C1 segment of cervical spinal cord (tissue), 14 donors: ENCODE data around the gene SYNPR.

Experiments used
- DNase-seq, 14 donors: peaks; one replicate each; lab custom pipeline; 2025; lab: John Stamatoyannopoulos, UW

SYNPR gene

DNA sequence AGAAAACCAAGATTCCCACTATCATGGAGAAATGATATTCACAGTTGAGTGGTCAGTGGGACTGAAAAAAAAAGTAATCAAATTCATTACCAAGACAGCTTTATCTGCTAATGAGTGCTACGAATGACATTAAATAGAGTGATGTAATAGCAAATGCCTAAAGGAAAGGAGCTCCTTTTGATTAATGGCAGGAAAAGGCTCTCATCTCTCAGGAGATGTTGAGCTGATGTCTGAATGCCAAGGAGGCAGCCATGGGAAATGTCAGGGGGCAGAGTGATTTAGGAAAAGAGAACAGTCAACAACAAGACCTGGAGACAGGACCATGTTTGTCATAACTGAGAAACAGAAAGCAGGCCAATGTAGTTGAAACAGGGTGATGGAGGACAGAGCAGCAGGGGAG lies 277.7 kb downstream of the SYNPR start:
- no peak for DNase-seq

DNA sequence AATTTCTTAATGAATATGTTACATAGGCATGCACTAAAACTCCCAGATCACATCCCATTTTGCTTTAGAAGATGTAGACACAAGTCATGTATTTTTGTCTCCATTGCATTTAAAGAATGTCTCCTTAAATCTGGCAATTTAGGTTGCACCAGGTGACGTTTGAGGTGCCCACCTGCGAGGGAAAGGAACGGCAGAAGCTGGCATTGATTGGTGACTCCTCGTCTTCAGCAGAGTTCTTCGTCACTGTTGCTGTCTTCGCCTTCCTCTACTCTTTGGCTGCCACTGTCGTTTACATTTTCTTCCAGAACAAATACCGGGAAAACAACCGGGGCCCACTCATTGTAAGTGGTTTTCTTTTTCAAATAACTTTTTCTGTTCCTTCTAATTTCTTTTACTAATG lies 278.3 kb downstream of the SYNPR start:
- DNase-seq: no peak

DNA sequence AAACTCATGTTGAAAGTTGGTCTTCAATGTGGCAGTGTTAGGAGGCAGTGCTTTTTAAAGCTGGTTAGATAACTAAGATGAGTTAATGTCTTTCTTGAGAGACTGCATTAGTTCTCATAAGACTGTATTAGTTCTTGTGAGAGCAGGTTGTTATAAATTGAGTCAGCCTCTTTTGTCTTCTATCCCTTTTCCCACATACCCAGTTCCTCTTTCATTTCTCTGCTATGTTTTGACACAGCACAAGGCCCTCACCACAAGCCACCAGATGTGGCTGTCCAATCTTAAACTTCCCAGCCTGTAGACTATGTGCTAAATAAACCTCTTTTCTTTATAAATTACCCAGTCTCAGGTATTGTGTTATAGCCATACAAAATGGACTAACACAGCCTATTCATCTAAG lies 279.8 kb downstream of the SYNPR start:
- DNase-seq: no peak

- no peak for DNase-seq
Measured at GRCh38 chr3:63559884-63560283, 281.8 kb downstream of the SYNPR start.

GRCh38 chr3:63561879-63562278 lies 283.8 kb downstream of the SYNPR start:
- no peak for DNase-seq

- no peak for DNase-seq
Measured at GRCh38 chr3:63562323-63562722, 284.2 kb downstream of the SYNPR start.

GRCh38 chr3:63563572-63563971 lies 285.5 kb downstream of the SYNPR start:
- DNase-seq: no peak

GRCh38 chr3:63565220-63565619 lies 287.1 kb downstream of the SYNPR start:
- DNase-seq: no peak

GRCh38 chr3:63571682-63572081 lies 293.6 kb downstream of the SYNPR start:
- DNase-seq: no peak

DNA sequence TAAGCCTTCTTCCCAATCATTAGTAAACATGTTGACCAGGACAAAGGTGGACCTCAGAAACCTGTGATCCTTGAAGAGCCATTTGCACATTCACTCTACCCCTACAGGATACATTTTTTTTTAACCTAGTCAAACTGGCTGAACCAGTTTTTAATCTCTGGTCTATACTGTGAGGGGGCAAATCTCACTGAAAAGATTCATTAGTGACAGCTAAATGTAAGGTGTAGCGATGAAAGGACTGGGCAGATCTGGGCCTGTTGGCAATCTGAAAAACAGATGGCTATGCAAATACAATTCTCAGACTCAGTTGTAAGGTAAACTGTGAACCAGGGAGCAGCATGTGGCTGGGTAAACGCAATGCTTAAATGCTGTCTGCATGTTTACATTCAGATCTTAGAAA lies 298.7 kb downstream of the SYNPR start:
- no peak for DNase-seq

- no peak for DNase-seq
Measured at GRCh38 chr3:63578858-63579257, 300.8 kb downstream of the SYNPR start.

DNA sequence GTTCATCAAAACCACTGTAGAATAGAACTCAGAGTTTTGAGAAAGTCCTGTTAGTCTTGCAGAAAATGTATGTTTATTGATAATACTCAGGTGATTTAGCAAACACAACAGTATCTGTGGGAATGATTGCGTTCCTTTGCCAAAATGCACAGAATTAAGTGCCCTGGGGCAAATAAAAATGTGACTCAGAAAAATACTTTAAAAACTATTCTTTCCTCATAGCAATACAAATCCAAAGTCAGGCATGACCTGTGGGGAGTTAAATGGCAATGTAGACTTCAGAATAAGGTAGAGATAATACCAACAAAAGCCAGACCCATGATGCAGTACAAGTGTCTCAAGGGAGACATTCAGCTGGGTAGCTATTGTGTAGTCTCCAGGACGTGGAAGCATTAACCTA lies 302.0 kb downstream of the SYNPR start:
- no peak for DNase-seq

GRCh38 chr3:63582943-63583500 lies 304.9 kb downstream of the SYNPR start:
- no peak for DNase-seq

DNA sequence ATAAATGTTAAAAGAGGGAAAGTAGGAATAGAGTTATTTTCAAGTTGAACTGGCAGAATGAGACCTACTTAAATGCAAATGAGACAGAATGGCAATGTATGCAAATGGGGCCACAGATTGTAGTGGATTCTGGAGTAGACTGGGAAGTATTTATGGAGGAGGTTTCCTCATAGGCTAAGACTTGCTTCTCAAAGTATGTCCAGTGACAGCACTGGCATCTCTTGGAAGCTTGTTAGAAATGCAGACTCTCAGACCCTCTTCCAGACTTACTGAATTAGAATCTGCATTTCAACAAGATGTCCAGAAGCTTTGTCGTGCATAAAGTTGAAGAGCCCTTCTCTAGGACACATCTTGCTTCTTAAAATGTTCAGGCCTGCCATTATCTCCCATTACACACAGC lies 306.6 kb downstream of the SYNPR start:
- no peak for DNase-seq

GRCh38 chr3:63585927-63586326 lies 307.8 kb downstream of the SYNPR start:
- no peak for DNase-seq

- DNase-seq: no peak
Measured at GRCh38 chr3:63588895-63589294, 310.8 kb downstream of the SYNPR start.

GRCh38 chr3:63593779-63594178 lies 315.7 kb downstream of the SYNPR start:
- no peak for DNase-seq

GRCh38 chr3:63595221-63595620 lies 317.1 kb downstream of the SYNPR start:
- DNase-seq: no peak

DNA sequence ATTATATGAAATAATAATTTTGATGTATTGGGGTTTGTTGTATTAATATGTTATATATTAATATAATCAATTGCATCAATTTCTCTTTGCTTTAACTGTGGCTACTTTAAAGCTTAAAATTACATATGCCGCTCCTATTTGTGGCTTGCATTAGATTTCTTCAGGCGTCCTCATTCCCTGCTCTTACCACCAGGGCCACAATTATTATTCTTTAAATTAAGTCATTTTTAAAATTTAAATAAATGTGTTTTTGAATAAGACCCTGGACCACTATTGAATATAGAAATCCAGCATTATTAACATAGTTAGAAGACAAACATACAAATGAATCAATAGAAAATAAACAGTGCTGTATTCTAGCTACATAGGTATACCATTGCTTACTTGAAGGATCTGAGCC lies 318.9 kb downstream of the SYNPR start:
- no peak for DNase-seq

GRCh38 chr3:63607716-63608115 lies 329.6 kb downstream of the SYNPR start:
- no peak for DNase-seq

DNA sequence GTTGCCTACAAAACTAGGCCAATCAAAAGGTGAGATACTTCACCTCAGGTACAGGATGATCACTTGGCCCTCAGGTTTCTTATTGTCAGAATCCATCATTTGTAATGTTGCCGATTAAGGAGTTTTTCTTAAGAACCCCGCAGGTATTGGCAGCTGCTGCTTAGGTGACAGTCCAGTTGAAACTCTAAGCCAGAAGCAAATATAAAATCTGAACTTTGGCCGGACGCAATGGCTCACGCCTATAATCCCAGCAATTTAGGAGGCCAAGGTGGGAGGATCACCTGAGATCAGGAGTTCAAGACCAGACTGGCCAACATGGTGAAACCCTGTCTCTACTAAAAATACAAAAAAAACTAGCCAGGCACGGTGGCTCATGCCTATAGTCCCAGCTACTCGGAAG lies 331.3 kb downstream of the SYNPR start:
- no peak for DNase-seq

DNA sequence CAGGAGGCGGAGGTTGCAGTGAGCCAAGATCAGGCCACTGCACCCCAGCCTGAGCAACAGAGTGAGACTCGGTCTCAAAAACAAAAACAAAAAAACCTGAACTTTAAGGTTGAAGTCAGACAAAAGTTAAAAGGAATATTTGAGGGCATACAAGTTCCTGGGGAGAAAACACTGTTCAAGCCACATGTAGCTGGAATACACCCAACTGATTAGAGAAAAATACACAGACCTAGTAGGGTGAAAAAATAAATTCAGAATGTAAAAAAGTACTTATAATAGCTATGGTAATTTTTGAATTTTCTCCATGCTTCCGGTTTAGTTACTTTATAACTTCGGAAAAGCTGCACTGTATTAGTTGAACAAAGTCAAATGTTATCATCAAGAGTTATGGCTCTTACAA lies 331.7 kb downstream of the SYNPR start:
- DNase-seq: no peak

DNA sequence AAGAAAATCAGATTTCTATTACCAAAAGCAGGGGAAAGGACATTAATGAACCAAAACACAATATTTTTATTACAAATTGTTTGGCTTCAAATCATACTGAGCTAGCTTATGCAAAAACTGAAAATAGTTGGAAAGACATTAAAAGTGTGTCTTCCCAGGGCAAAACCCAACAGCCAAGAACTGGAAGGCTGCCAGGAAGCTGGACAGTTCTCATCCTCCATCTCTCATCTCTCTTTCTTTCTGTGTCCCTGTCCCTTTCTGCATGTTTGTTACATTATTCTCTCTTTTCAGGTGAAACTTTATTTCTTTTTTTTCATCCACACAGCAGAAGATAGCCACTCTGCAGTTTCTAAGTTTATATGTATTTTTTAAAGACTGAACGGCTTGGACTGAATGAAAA lies 333.3 kb downstream of the SYNPR start:
- no peak for DNase-seq

DNA sequence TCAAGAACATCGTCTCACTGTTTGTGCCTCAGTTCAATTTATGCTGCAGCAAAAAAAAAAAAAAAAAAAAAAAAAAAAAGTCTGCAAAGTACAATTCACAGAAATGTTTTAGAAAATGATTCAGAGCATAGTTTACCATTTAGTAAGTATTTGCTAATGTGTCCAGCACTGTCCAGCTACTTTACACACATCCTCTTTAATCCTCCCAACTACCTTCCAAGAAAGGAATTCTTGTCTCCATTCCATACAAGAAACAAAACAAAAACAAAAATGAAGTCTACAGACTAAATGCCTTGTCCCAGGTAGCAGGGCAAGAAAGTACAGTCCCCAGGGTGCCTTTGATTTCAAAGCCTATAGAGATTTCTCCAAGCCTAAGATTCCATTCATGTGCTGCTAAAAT lies 335.5 kb downstream of the SYNPR start:
- no peak for DNase-seq

- no peak for DNase-seq
Measured at GRCh38 chr3:63617391-63617790, 339.3 kb downstream of the SYNPR start.
